ENCODE data around the gene TSPAN5. TPM values are rescaled to one million over a fixed set of nuclear protein-coding genes. Genes with fewer than 3 reads are reported as not detected.

Gene TSPAN5
- total and polyA plus RNA-seq, 3 donors from 2014 or later, result 27.8 to 57.2 (median 30.8) TPM

- H3K27ac ChIP-seq, result peak overlapping the region in 1 of 2 donors; percentile 85
- H3K4me1 ChIP-seq, result peaks cover 29% of the 10 kb centered on the region
Measured at GRCh38 chr4:98567611-98568010, 90.8 kb downstream of the TSPAN5 start.

GRCh38 chr4:98566361-98567008 is 91.9 kb downstream of the TSPAN5 start:
- intact Hi-C loops (cut with DNase I; ENCODE audit: low total_unique reads), result no loop called here
- H3K27ac ChIP-seq, result peak overlapping the region; percentile 41 to 71
- no peaks in the 10 kb centered on the region for H3K9me3 ChIP-seq
- DNase-seq, result no peak
- no peaks in the 10 kb centered on the region for H3K36me3 ChIP-seq (ENCODE audit: low read depth, missing control alignments)
- H3K4me3 ChIP-seq, result no peak overlapping the region
- no peaks in the 10 kb centered on the region for H3K27me3 ChIP-seq
- TF ChIP-seq CTCF (IDR thresholded peaks at IDR 0.05), result no peak
- no peak for TF ChIP-seq POLR2A (IDR thresholded peaks at IDR 0.05)
- WGBS, 2 donors, result 62 to 66% methylated on average over 6 to 11 of the region's 11 CpGs
- peaks cover 29% of the 10 kb centered on the region for H3K4me1 ChIP-seq

More at GRCh38 chr4:98567611-98568010, 90.8 kb downstream of the TSPAN5 start:
- no peaks in the 10 kb centered on the region for H3K9me3 ChIP-seq
- H3K4me3 ChIP-seq, result no peak overlapping the region
- H3K36me3 ChIP-seq (ENCODE audit: low read depth, missing control alignments), result no peaks in the 10 kb centered on the region
- WGBS, 2 donors, result 75 to 86% methylated on average over 7 of the region's 7 CpGs
- TF ChIP-seq CTCF (IDR thresholded peaks at IDR 0.05) (no peak), POLR2A (IDR thresholded peaks at IDR 0.05) (no peak)
- intact Hi-C loops (cut with DNase I; ENCODE audit: low total_unique reads), result no loop called here
- H3K27me3 ChIP-seq, result no peaks in the 10 kb centered on the region
- no peak for DNase-seq

GRCh38 chr4:98565681-98566301 is 92.6 kb downstream of the TSPAN5 start:
- H3K27ac ChIP-seq, result peak overlapping the region; percentile 26 to 71
- peaks cover 29% of the 10 kb centered on the region for H3K4me1 ChIP-seq
- intact Hi-C loops (cut with DNase I; ENCODE audit: low total_unique reads), result no loop called here
- 28 to 35% methylated on average over 5 of the region's 5 CpGs for WGBS, 2 donors
- no peaks in the 10 kb centered on the region for H3K36me3 ChIP-seq (ENCODE audit: low read depth, missing control alignments)
- H3K27me3 ChIP-seq, result no peaks in the 10 kb centered on the region
- no peaks in the 10 kb centered on the region for H3K9me3 ChIP-seq
- no peak overlapping the region for H3K4me3 ChIP-seq
- TF ChIP-seq POLR2A (IDR thresholded peaks at IDR 0.05), result no peak
- TF ChIP-seq CTCF (IDR thresholded peaks at IDR 0.05), result no peak
- DNase-seq, result no peak

GRCh38 chr4:98564852-98565251 is 93.6 kb downstream of the TSPAN5 start:
- no peak overlapping the region for H3K27ac ChIP-seq
- no peak for DNase-seq
- H3K4me3 ChIP-seq, result no peak overlapping the region
- 77 to 82% methylated on average over 3 of the region's 3 CpGs for WGBS, 2 donors
- peaks cover 29% of the 10 kb centered on the region for H3K4me1 ChIP-seq
- intact Hi-C loops (cut with DNase I; ENCODE audit: low total_unique reads), result no loop called here
- no peaks in the 10 kb centered on the region for H3K9me3 ChIP-seq
- H3K27me3 ChIP-seq, result no peaks in the 10 kb centered on the region
- H3K36me3 ChIP-seq (ENCODE audit: low read depth, missing control alignments), result no peaks in the 10 kb centered on the region
- no peak for TF ChIP-seq POLR2A (IDR thresholded peaks at IDR 0.05)
- no peak for TF ChIP-seq CTCF (IDR thresholded peaks at IDR 0.05)

Data from testis (tissue), 3 donors.